SK-N-SH (cell line): ENCODE measurements around the gene PLG. TPM values are rescaled to one million over a fixed set of nuclear protein-coding genes. Genes with fewer than 3 reads are reported as not detected.

Source experiments
- CTCF ChIA-PET: fragments of 300-600, 350-600 bp; formaldehyde crosslinking; extraction: SDS; loops from one replicate; lab custom pipeline; 2021; lab: Yijun Ruan, JAX
- POLR2A ChIA-PET: fragments of 350-600 bp; sonication (Branson Sonifier 250); formaldehyde crosslinking; extraction: SDS; loops from one replicate; lab custom pipeline; 2020; ENCODE audit warnings: antibody characterized with exemption, inconsistent platforms; lab: Yijun Ruan, JAX
- DNase-seq: peaks from one replicate; pipeline ENCODE4 v3.0.0; 2012
- H2AFZ ChIP-seq: fragments of 200-600 bp; sonication (generic); 2 replicates; pipeline ENCODE4 v1.8.1; 2016; ENCODE audit warnings: antibody characterized with exemption, mild to moderate bottlenecking, low read depth
- H3F3A ChIP-seq: fragments of 200-600 bp; sonication (generic); replicated peaks from 2 replicates; pipeline ENCODE3; 2016; ENCODE audit warnings: antibody characterized with exemption, mild to moderate bottlenecking; ENCODE audit not compliant: insufficient read depth
- H3K27ac ChIP-seq, 2 experiments: fragments of 200-500 bp in 1 of 2; fragments of 200-600 bp in 1 of 2; sonication (Bioruptor generic) in 1 of 2; sonication (generic), shearing (Covaris generic) in 1 of 2; 2 replicates each; pipeline versions ENCODE4 v1.5.1 to v1.6.1; 2014 to 2016; ENCODE audit warnings: low read depth in 2 of 2, inconsistent platforms in 1 of 2, low read length in 1 of 2, mild to moderate bottlenecking in 1 of 2, mixed read lengths in 1 of 2
- H3K27me3 ChIP-seq: fragments of 200-600 bp; sonication (generic), shearing (Covaris generic); 2 replicates; pipeline ENCODE4 v1.6.1; 2016; ENCODE audit warnings: mixed run types; ENCODE audit not compliant: insufficient read depth
- H3K36me3 ChIP-seq, 2 experiments: fragments of 200-500 bp in 1 of 2; fragments of 200-600 bp in 1 of 2; sonication (Bioruptor generic) in 1 of 2; sonication (generic) in 1 of 2; replicated peaks in 1 of 2; 2 replicates each; pipeline versions ENCODE3 to v1.5.1; 2014 to 2016; ENCODE audit warnings: low read length in 1 of 2, mild to moderate bottlenecking in 1 of 2; ENCODE audit not compliant: insufficient read depth in 2 of 2, control insufficient read depth in 1 of 2
- H3K4me1 ChIP-seq, 2 experiments: fragments of 200-500 bp in 1 of 2; fragments of 200-600 bp in 1 of 2; sonication (Bioruptor generic) in 1 of 2; sonication (generic), shearing (Covaris generic) in 1 of 2; 2 replicates each; pipeline versions ENCODE4 v1.5.1 to v1.6.1; 2014 to 2016; ENCODE audit warnings: low read depth in 1 of 2, low read length in 1 of 2, mixed run types in 1 of 2; ENCODE audit not compliant: insufficient read depth in 2 of 2, control insufficient read depth in 1 of 2
- H3K4me2 ChIP-seq: fragments of 200-600 bp; sonication (generic), shearing (Covaris generic); 2 replicates; pipeline ENCODE4 v1.6.1; 2017; ENCODE audit warnings: mixed run types
- H3K4me3 ChIP-seq, 2 experiments: fragments of 200-500 bp in 1 of 2; fragments of 200-600 bp in 1 of 2; sonication (Bioruptor generic) in 1 of 2; sonication (generic), shearing (Covaris generic) in 1 of 2; 2 replicates each; pipeline versions ENCODE4 v1.5.1 to v1.8.1; 2014 to 2016; ENCODE audit warnings: low read depth in 2 of 2, inconsistent platforms in 1 of 2, low read length in 1 of 2, mild to moderate bottlenecking in 1 of 2, mixed read lengths in 1 of 2, moderate library complexity in 1 of 2
- H3K79me2 ChIP-seq: fragments of 200-600 bp; sonication (generic); 2 replicates; pipeline ENCODE4 v1.8.1; 2017; ENCODE audit warnings: mild to moderate bottlenecking; ENCODE audit not compliant: insufficient read depth
- H3K9ac ChIP-seq: fragments of 200-600 bp; sonication (generic); 2 replicates; pipeline ENCODE4 v1.6.1; 2017; ENCODE audit warnings: mixed run types
- H3K9me2 ChIP-seq: fragments of 200-600 bp; sonication (generic); 2 replicates; pipeline ENCODE4 v1.6.1; 2017; ENCODE audit warnings: mixed run types
- H3K9me3 ChIP-seq: fragments of 200-600 bp; sonication (generic); 2 replicates; pipeline ENCODE4 v1.6.1; 2017; ENCODE audit warnings: mixed run types, mild to moderate bottlenecking, moderate library complexity
- H4K20me1 ChIP-seq: fragments of 200-600 bp; sonication (generic); 2 replicates; pipeline ENCODE4 v1.6.1; 2017; ENCODE audit warnings: mild to moderate bottlenecking, mixed run types; ENCODE audit not compliant: insufficient read depth
- FOXJ3 ChIP-seq: sonication (generic); formaldehyde crosslinking; IDR thresholded peaks from 2 replicates; pipeline ENCODE4 v1.5.1; 2020; ENCODE audit warnings: mild to moderate bottlenecking, missing genetic modification reagents
- FOXM1 ChIP-seq: IDR thresholded peaks from 2 replicates; pipeline ENCODE4 v1.4.0; 2012; ENCODE audit warnings: low read depth, mild to moderate bottlenecking
- JUND ChIP-seq: IDR thresholded peaks from 2 replicates; pipeline ENCODE4 v1.4.0; 2012
- NFIC ChIP-seq: IDR thresholded peaks from 2 replicates; pipeline ENCODE4 v1.4.0; 2012; ENCODE audit warnings: borderline replicate concordance
- REST ChIP-seq: IDR thresholded peaks from 2 replicates; pipeline ENCODE4 v1.6.1; 2012; ENCODE audit warnings: mild to moderate bottlenecking, low read depth, low read length, moderate library complexity
- RXRA ChIP-seq: IDR thresholded peaks from 2 replicates; pipeline ENCODE4 v1.4.0; 2012; ENCODE audit warnings: low read depth, mild to moderate bottlenecking, borderline replicate concordance
- SMC3 ChIP-seq: IDR thresholded peaks from 2 replicates; pipeline ENCODE4 v1.6.1; 2012; ENCODE audit warnings: low read depth, low read length, improper control_type of control experiment
- TAF1 ChIP-seq: IDR thresholded peaks from 2 replicates; pipeline ENCODE4 v1.6.1; 2012; ENCODE audit warnings: low read depth, mild to moderate bottlenecking, low read length, moderate library complexity, borderline replicate concordance
- WGBS: methylation state at CpG from one replicate; pipeline ENCODE4 v1.1.6; 2017; ENCODE audit warnings: low lambda C conversion rate; 5-methylcytosine and 5-hydroxymethylcytosine counted together
- polyA plus RNA-seq, 3 experiments: library from polyadenylated mRNA; depleted of rRNA; stranded (reverse); fragments of >200 nt; gene quantifications; 2 replicates each; pipeline ENCODE4 v1.2.3, GENCODE V29; 2012
- TF ChIP-seq, protein P1 (sequence below): IDR thresholded peaks from 2 replicates; pipeline ENCODE4; 2012

PLG gene
- polyA plus RNA-seq, 1 of the 3 experiments (the other 2 are of a cell fraction) = not detected

DNA sequence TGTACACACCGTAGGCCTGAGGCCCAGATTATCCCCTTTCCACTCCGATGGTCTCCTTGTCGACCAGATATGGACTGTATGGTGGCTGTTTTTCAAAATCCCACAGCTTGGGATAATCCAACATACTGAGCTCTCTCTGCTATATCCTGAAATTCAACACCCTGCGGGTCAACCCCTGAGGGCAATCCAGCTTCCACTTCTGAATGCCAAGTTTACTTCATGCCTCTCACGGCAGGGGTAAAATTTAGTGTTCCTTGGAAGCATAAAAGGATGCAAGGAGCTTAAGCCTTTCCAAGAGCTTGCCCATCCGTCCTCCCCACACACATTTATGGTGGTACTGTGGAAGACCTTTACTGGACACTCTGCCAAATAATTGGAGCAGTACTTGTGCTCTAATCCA is 90.7 kb downstream of the PLG start (continued):
- TF ChIP-seq FOXJ3 (CRISPR knock-in tag) (no peak), SMC3 (no peak)
- TF ChIP-seq, all 33 proteins: peak for 0

GRCh38 chr6:160793652-160794051 is 91.6 kb downstream of the PLG start:
- CTCF ChIA-PET = interaction anchor here (1.3 kb wide), 1 partner anchor 8 kb away, joined by 3 read pairs; no protein-coding TSS in a partner anchor

GRCh38 chr6:160795721-160796120 is 93.7 kb downstream of the PLG start:
- no peaks in the 10 kb centered on the region; the same call in 1 of the 2 replicates for H3K27me3 ChIP-seq
- H3K79me2 ChIP-seq = no peaks in the 10 kb centered on the region
- no peak for DNase-seq
- H3K36me3 ChIP-seq = no peaks in the 10 kb centered on the region
- H3K4me1 ChIP-seq = no peaks in the 10 kb centered on the region
- whole genome bisulfite sequencing = 0% methylated on average over 1 of the region's 1 CpG
- H3K9me2 ChIP-seq = no peaks in the 10 kb centered on the region
- TF ChIP-seq SMC3 = no peak
- no peak for TF ChIP-seq REST
- TF ChIP-seq TAF1 = no peak
- no peak for TF ChIP-seq NFIC
- no peak for TF ChIP-seq RXRA
- TF ChIP-seq JUND = no peak
- TF ChIP-seq, protein P1, sequence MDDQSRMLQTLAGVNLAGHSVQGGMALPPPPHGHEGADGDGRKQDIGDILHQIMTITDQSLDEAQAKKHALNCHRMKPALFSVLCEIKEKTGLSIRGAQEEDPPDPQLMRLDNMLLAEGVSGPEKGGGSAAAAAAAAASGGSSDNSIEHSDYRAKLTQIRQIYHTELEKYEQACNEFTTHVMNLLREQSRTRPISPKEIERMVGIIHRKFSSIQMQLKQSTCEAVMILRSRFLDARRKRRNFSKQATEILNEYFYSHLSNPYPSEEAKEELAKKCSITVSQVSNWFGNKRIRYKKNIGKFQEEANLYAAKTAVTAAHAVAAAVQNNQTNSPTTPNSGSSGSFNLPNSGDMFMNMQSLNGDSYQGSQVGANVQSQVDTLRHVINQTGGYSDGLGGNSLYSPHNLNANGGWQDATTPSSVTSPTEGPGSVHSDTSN = no peak
- ChIA-PET CTCF (no interaction called here), POLR2A (no interaction called here)
- H3K4me3 ChIP-seq = no peak overlapping the region
- no peak overlapping the region for H3K4me2 ChIP-seq
- H3F3A ChIP-seq = no peaks in the 10 kb centered on the region
- H2AFZ ChIP-seq = no peak overlapping the region
- H4K20me1 ChIP-seq = no peaks in the 10 kb centered on the region
- H3K27ac ChIP-seq = no peak overlapping the region
- no peaks in the 10 kb centered on the region for H3K9me3 ChIP-seq
- H3K9ac ChIP-seq = no peak overlapping the region

More at GRCh38 chr6:160793652-160794051, 91.6 kb downstream of the PLG start:
- POLR2A ChIA-PET = no interaction called here
- no peaks in the 10 kb centered on the region for H3K36me3 ChIP-seq
- no peak overlapping the region for H2AFZ ChIP-seq
- H3K27ac ChIP-seq = no peak overlapping the region
- TF ChIP-seq REST = no peak
- no peak for TF ChIP-seq FOXM1
- no peak for TF ChIP-seq FOXJ3 (CRISPR knock-in tag)
- no peaks in the 10 kb centered on the region; the same call in 1 of the 2 replicates for H3K27me3 ChIP-seq
- no peaks in the 10 kb centered on the region for H3K9me3 ChIP-seq
- H3K4me1 ChIP-seq = no peaks in the 10 kb centered on the region
- H3K79me2 ChIP-seq = no peaks in the 10 kb centered on the region
- 28% methylated on average over 1 of the region's 1 CpG for WGBS
- H4K20me1 ChIP-seq = no peaks in the 10 kb centered on the region
- H3K4me3 ChIP-seq = no peak overlapping the region
- H3K4me2 ChIP-seq = no peak overlapping the region
- H3F3A ChIP-seq = no peaks in the 10 kb centered on the region
- H3K9ac ChIP-seq = no peak overlapping the region
- no peak for DNase-seq
- no peaks in the 10 kb centered on the region for H3K9me2 ChIP-seq
